Vagina (tissue), 2 donors: ENCODE results near the gene GYS1.

Experiments
- CTCF ChIP-seq, 3 experiments: fragments of 450-650 bp in 2 of 3; fragments of 200-600 bp in 1 of 3; sonication (generic) in 1 of 3; IDR thresholded peaks; one replicate each; pipeline ENCODE4 v1.5.1; 2017 to 2019; ENCODE audit warnings: antibody characterized with exemption in 3 of 3, mild to moderate bottlenecking in 2 of 3, moderate library complexity in 2 of 3
- POLR2A ChIP-seq, 2 donors: fragments of 450-650 bp; IDR thresholded peaks; one replicate each; pipeline ENCODE4 v1.6.1; 2017; ENCODE audit warnings: antibody characterized with exemption in 2 of 2, mild to moderate bottlenecking in 2 of 2, moderate library complexity in 2 of 2

GRCh38 chr19:48985711-48986110 is 7.4 kb downstream of the GYS1 start:
- no peak for TF ChIP-seq POLR2A (IDR thresholded peaks at IDR 0.05)
- TF ChIP-seq CTCF (IDR thresholded peaks at IDR 0.05), result no peak
